WTC11 (cell line): ENCODE data around the gene MAP3K5. TPM values are rescaled to one million over a fixed set of nuclear protein-coding genes. Genes with fewer than 3 reads are reported as not detected.

Source experiments
- ATAC-seq: fragments of 200-7000 bp; cut with Tn5 transposase; 2 replicates; pipeline ENCODE4 v1.10.0; 2021; ENCODE audit warnings: mild to moderate bottlenecking, moderate library complexity
- CTCF ChIA-PET: fragments of 300-600 bp; sonication (Branson Sonifier 250); formaldehyde crosslinking; loops from one replicate; lab custom pipeline; 2021; ENCODE audit warnings: antibody characterized with exemption; lab: Charles Lee
- POLR2A ChIA-PET: fragments of 350-600 bp; sonication (Branson Sonifier 250); formaldehyde crosslinking; loops from one replicate; lab custom pipeline; 2021; ENCODE audit warnings: antibody characterized with exemption; lab: Charles Lee
- DNase-seq: peaks from one replicate; pipeline ENCODE4 v3.0.0; 2021; ENCODE audit warnings: low spot score
- H3K27ac Mint-ChIP-seq: 2 replicates; pipeline ENCODE4 v1.8.0; 2021; ENCODE audit warnings: mixed read lengths
- H3K27me3 Mint-ChIP-seq: 2 replicates; pipeline ENCODE4 v1.8.0; 2021; ENCODE audit warnings: low read depth, mild to moderate bottlenecking, moderate library complexity, mixed read lengths
- H3K36me3 Mint-ChIP-seq: 2 replicates; pipeline ENCODE4 v1.8.0; 2021; ENCODE audit warnings: mixed read lengths
- H3K4me1 Mint-ChIP-seq: 2 replicates; pipeline ENCODE4 v1.8.0; 2022; ENCODE audit warnings: mixed read lengths
- H3K4me3 Mint-ChIP-seq: 2 replicates; pipeline ENCODE4 v1.8.0; 2021; ENCODE audit warnings: mild to moderate bottlenecking, moderate library complexity, mixed read lengths
- H3K9me3 Mint-ChIP-seq: 2 replicates; pipeline ENCODE4 v1.8.0; 2021; ENCODE audit warnings: mixed read lengths
- ATF1 ChIP-seq: sonication (generic); formaldehyde crosslinking; IDR thresholded peaks from 2 replicates; pipeline ENCODE4 v1.8.1; 2023; ENCODE audit warnings: mild to moderate bottlenecking, moderate library complexity, missing genetic modification reagents
- E2F5 ChIP-seq: sonication (generic); formaldehyde crosslinking; IDR thresholded peaks from 2 replicates; pipeline ENCODE4 v1.8.1; 2022; ENCODE audit warnings: mild to moderate bottlenecking, moderate library complexity, missing genetic modification reagents
- FOXJ3 ChIP-seq: sonication (generic); formaldehyde crosslinking; IDR thresholded peaks from 2 replicates; pipeline ENCODE4 v1.9.0; 2021; ENCODE audit warnings: missing genetic modification reagents, mild to moderate bottlenecking, borderline replicate concordance
- FOXP1 ChIP-seq: sonication (generic); formaldehyde crosslinking; IDR thresholded peaks from 2 replicates; pipeline ENCODE4 v1.8.0; 2022; ENCODE audit warnings: missing genetic modification reagents, mild to moderate bottlenecking, moderate library complexity, borderline replicate concordance
- GABPB1 ChIP-seq: sonication (generic); formaldehyde crosslinking; IDR thresholded peaks from 2 replicates; pipeline ENCODE4 v1.8.1; 2023; ENCODE audit warnings: mild to moderate bottlenecking, missing genetic modification reagents
- GTF2I ChIP-seq: fragments of 250-450 bp; sonication (Bioruptor Pico); conservative IDR thresholded peaks from 2 replicates; pipeline ENCODE4 v1.4.0; 2021; ENCODE audit warnings: mild to moderate bottlenecking
- MXD4 ChIP-seq: fragments of 250-450 bp; sonication (Bioruptor Pico); IDR thresholded peaks from 2 replicates; pipeline ENCODE4 v1.8.0; 2021; ENCODE audit warnings: mild to moderate bottlenecking, moderate library complexity, borderline replicate concordance
- PRDM15 ChIP-seq: sonication (generic); formaldehyde crosslinking; IDR thresholded peaks from 2 replicates; pipeline ENCODE4 v1.8.0; 2022; ENCODE audit warnings: missing genetic modification reagents
- SMAD3 ChIP-seq: sonication (generic); formaldehyde crosslinking; IDR thresholded peaks from 2 replicates; pipeline ENCODE4 v1.8.0; 2022; ENCODE audit warnings: missing genetic modification reagents, mild to moderate bottlenecking, borderline replicate concordance
- SMAD4 ChIP-seq: sonication (generic); formaldehyde crosslinking; IDR thresholded peaks from 2 replicates; pipeline ENCODE4 v1.8.0; 2022; ENCODE audit warnings: mild to moderate bottlenecking, missing genetic modification reagents
- ZNF138 ChIP-seq: sonication (generic); formaldehyde crosslinking; conservative IDR thresholded peaks from 2 replicates; pipeline ENCODE4 v1.8.1; 2022; ENCODE audit warnings: mild to moderate bottlenecking, moderate library complexity, missing genetic modification reagents
- ZNF423 ChIP-seq: fragments of 250-450 bp; sonication (Bioruptor Pico); IDR thresholded peaks from 2 replicates; pipeline ENCODE4 v2.1.2; 2022; ENCODE audit warnings: mild to moderate bottlenecking, moderate library complexity
- ZNF532 ChIP-seq: fragments of 250-450 bp; sonication (Bioruptor Pico); IDR thresholded peaks from 2 replicates; pipeline ENCODE4 v1.9.0; 2021; ENCODE audit warnings: mild to moderate bottlenecking, borderline replicate concordance
- total RNA-seq: library from RNA; stranded (reverse); gene quantifications from 3 replicates; pipeline ENCODE4 v1.2.3, GENCODE V29; 2021
- TF ChIP-seq, protein P1 (sequence below): fragments of 200-600 bp; IDR thresholded peaks from 2 replicates; pipeline ENCODE4 v1.8.0; 2022; ENCODE audit warnings: antibody characterized with exemption
- TF ChIP-seq, protein P2 (sequence below): sonication (generic); formaldehyde crosslinking; IDR thresholded peaks from 2 replicates; pipeline ENCODE4 v1.8.0; 2023; ENCODE audit warnings: mild to moderate bottlenecking, missing genetic modification reagents

Gene MAP3K5
- total RNA-seq, 1 experiment from 2014 or later: 1.6 TPM

- no peak for ATAC-seq
- TF ChIP-seq PRDM15 (CRISPR knock-in tag): no peak
- no peak for TF ChIP-seq FOXJ3 (CRISPR knock-in tag)
- TF ChIP-seq, protein P1, sequence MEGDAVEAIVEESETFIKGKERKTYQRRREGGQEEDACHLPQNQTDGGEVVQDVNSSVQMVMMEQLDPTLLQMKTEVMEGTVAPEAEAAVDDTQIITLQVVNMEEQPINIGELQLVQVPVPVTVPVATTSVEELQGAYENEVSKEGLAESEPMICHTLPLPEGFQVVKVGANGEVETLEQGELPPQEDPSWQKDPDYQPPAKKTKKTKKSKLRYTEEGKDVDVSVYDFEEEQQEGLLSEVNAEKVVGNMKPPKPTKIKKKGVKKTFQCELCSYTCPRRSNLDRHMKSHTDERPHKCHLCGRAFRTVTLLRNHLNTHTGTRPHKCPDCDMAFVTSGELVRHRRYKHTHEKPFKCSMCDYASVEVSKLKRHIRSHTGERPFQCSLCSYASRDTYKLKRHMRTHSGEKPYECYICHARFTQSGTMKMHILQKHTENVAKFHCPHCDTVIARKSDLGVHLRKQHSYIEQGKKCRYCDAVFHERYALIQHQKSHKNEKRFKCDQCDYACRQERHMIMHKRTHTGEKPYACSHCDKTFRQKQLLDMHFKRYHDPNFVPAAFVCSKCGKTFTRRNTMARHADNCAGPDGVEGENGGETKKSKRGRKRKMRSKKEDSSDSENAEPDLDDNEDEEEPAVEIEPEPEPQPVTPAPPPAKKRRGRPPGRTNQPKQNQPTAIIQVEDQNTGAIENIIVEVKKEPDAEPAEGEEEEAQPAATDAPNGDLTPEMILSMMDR: no peak
- TF ChIP-seq, protein P2, sequence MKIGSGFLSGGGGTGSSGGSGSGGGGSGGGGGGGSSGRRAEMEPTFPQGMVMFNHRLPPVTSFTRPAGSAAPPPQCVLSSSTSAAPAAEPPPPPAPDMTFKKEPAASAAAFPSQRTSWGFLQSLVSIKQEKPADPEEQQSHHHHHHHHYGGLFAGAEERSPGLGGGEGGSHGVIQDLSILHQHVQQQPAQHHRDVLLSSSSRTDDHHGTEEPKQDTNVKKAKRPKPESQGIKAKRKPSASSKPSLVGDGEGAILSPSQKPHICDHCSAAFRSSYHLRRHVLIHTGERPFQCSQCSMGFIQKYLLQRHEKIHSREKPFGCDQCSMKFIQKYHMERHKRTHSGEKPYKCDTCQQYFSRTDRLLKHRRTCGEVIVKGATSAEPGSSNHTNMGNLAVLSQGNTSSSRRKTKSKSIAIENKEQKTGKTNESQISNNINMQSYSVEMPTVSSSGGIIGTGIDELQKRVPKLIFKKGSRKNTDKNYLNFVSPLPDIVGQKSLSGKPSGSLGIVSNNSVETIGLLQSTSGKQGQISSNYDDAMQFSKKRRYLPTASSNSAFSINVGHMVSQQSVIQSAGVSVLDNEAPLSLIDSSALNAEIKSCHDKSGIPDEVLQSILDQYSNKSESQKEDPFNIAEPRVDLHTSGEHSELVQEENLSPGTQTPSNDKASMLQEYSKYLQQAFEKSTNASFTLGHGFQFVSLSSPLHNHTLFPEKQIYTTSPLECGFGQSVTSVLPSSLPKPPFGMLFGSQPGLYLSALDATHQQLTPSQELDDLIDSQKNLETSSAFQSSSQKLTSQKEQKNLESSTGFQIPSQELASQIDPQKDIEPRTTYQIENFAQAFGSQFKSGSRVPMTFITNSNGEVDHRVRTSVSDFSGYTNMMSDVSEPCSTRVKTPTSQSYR (CRISPR knock-in tag): no peak
- TF ChIP-seq ZNF423 (CRISPR knock-in tag): no peak
- no peak for TF ChIP-seq GABPB1
- TF ChIP-seq MXD4 (CRISPR knock-in tag): no peak
- no peak for TF ChIP-seq SMAD3 (CRISPR knock-in tag)
- no peak for TF ChIP-seq SMAD4 (CRISPR knock-in tag)
- no peak for TF ChIP-seq ZNF532
- TF ChIP-seq GTF2I (CRISPR knock-in tag): no peak
- no peak for TF ChIP-seq ATF1 (CRISPR knock-in tag)
- TF ChIP-seq FOXP1 (CRISPR knock-in tag): no peak
- no peak for TF ChIP-seq ZNF138 (CRISPR knock-in tag)
- TF ChIP-seq E2F5: no peak
- ChIA-PET CTCF (interaction anchor here (1.0 to 4.1 kb wide), 4 partner anchors 10 to 183 kb away, joined by 3 to 17 read pairs (median 6); partner anchors contain the start of gene MAP3K5), POLR2A (no interaction called here)
- no peaks in the 10 kb centered on the region for H3K36me3 Mint-ChIP-seq
- H3K4me1 Mint-ChIP-seq: peaks cover 54% of the 10 kb centered on the region
- peak overlapping the region; percentile 35; the same call in 1 of the 2 replicates for H3K27ac Mint-ChIP-seq
- H3K9me3 Mint-ChIP-seq: no peaks in the 10 kb centered on the region
- no peak for DNase-seq
- H3K4me3 Mint-ChIP-seq: no peak overlapping the region
- no peaks in the 10 kb centered on the region for H3K27me3 Mint-ChIP-seq
Observed at GRCh38 chr6:136608991-136609390, 183.3 kb downstream of the MAP3K5 start.
